Retinal pigment epithelial cell (primary cell): ENCODE results near the gene PIEZO1.
A peak's percentile ranks its signal among the peaks of the same experiment; 100 is the strongest.

Source experiments
- DNase-seq: peaks from one replicate; pipeline ENCODE4 v3.0.0-alpha.2; 2010; ENCODE audit warnings: low read depth
- H3K4me3 ChIP-seq: 2 replicates; pipeline ENCODE4 v1.5.1; 2011; ENCODE audit warnings: mild to moderate bottlenecking, low read length, control low read depth, moderate library complexity
- CTCF ChIP-seq: conservative IDR thresholded peaks from 2 replicates; pipeline ENCODE4 v1.5.1; 2011; ENCODE audit warnings: low read depth, low read length, control low read depth, inconsistent platforms

Gene PIEZO1

GRCh38 chr16:88693420-88694177 is 91.4 kb downstream of the PIEZO1 start:
- DNase-seq = no peak
- H3K4me3 ChIP-seq = no peak overlapping the region
- TF ChIP-seq CTCF = no peak

GRCh38 chr16:88692861-88693260 is 92.2 kb downstream of the PIEZO1 start:
- no peak for DNase-seq
- TF ChIP-seq CTCF = no peak
- H3K4me3 ChIP-seq = no peak overlapping the region

GRCh38 chr16:88691924-88692560 is 93.0 kb downstream of the PIEZO1 start:
- no peak overlapping the region for H3K4me3 ChIP-seq
- DNase-seq = no peak

GRCh38 chr16:88691129-88691813 is 93.7 kb downstream of the PIEZO1 start:
- no peak for TF ChIP-seq CTCF
- no peak for DNase-seq
- no peak overlapping the region for H3K4me3 ChIP-seq

More at GRCh38 chr16:88691924-88692560, 93.0 kb downstream of the PIEZO1 start:
- no peak for TF ChIP-seq CTCF

GRCh38 chr16:88690341-88691128 is 94.5 kb downstream of the PIEZO1 start:
- TF ChIP-seq CTCF = no peak
- H3K4me3 ChIP-seq = no peak overlapping the region
- DNase-seq = no peak

- DNase-seq = peak; percentile 22
- no peak overlapping the region for H3K4me3 ChIP-seq
- TF ChIP-seq CTCF = no peak
Measured at GRCh38 chr16:88688013-88688778, 96.8 kb downstream of the PIEZO1 start.
